K562 (cell line): ENCODE measurements around the gene CASP2. TPM values are rescaled to one million over a fixed set of nuclear protein-coding genes. Genes with fewer than 3 reads are reported as not detected.

Experiments used
- ATAC-seq: fragments of 200-7000 bp; cut with Tn5 transposase; 3 replicates; pipeline ENCODE4 v1.9.1; 2020; ENCODE audit warnings: moderate library complexity
- BruUV-seq: library from RNA; stranded (reverse); fragments of 400-500 nt; replicated peaks from 2 replicates; lab custom pipeline; 2021; lab: Mats Ljungman, UMichigan
- CTCF ChIA-PET: fragments of 300-600 bp; formaldehyde crosslinking; extraction: SDS; loops from one replicate; lab custom pipeline; 2021; ENCODE audit warnings: low intra/inter-chr PET ratio; lab: Yijun Ruan, JAX
- POLR2A ChIA-PET: fragments of 300-600, 350-650 bp; sonication (Branson Sonifier 250); formaldehyde crosslinking; extraction: SDS; loops from one replicate; lab custom pipeline; 2021; ENCODE audit warnings: antibody characterized with exemption, inconsistent platforms; lab: Yijun Ruan, JAX
- DNase-seq, 4 experiments: peaks; one replicate each; pipeline versions ENCODE4 v3.0.0 to v3.0.0-alpha.2; 2011 to 2018; ENCODE audit warnings: low spot score in 3 of 4, mixed read lengths in 3 of 4; ENCODE audit errors: extremely low read depth in 1 of 4
- FAIRE-seq: peaks from 2 replicates; lab custom pipeline; 2011; peaks lifted over from hg19 to GRCh38; lab: Jason Lieb, UNC
- H2AFZ ChIP-seq: 2 replicates; pipeline ENCODE4 v1.6.0; 2011; ENCODE audit warnings: low read depth, low read length, control low read depth, inconsistent platforms
- H3K27ac ChIP-seq: fragments of 200-600 bp; 3 replicates; pipeline ENCODE4 v1.8.0; 2011; ENCODE audit warnings: low read depth, mild to moderate bottlenecking, control low read depth, inconsistent platforms, low read length, moderate library complexity, mixed read lengths; ENCODE audit errors: extremely low read depth
- H3K27me3 ChIP-seq, 2 experiments: fragments of 300-600 bp in 1 of 2; 2 replicates in 1 of 2; 3 replicates in 1 of 2; pipeline versions ENCODE4 v1.6.0 to v1.8.0; 2011; ENCODE audit warnings: inconsistent platforms in 2 of 2, low read length in 2 of 2, mild to moderate bottlenecking in 1 of 2, mixed read lengths in 1 of 2, moderate library complexity in 1 of 2; ENCODE audit not compliant: control insufficient read depth in 2 of 2, insufficient read depth in 2 of 2
- H3K36me3 ChIP-seq: fragments of 300-600 bp; 3 replicates; pipeline ENCODE4 v1.8.0; 2011; ENCODE audit warnings: mild to moderate bottlenecking, low read length, inconsistent platforms; ENCODE audit not compliant: control insufficient read depth, insufficient read depth
- H3K4me1 ChIP-seq, 2 experiments: fragments of 200-600 bp in 1 of 2; replicated peaks in 1 of 2; 2 replicates in 1 of 2; 3 replicates in 1 of 2; pipeline versions ENCODE4 v1.5.1 to v1.8.0; 2011; ENCODE audit warnings: inconsistent platforms in 2 of 2, low read length in 2 of 2, mild to moderate bottlenecking in 1 of 2, mixed read lengths in 1 of 2, moderate library complexity in 1 of 2; ENCODE audit not compliant: control insufficient read depth in 2 of 2, insufficient read depth in 2 of 2
- H3K4me2 ChIP-seq: 2 replicates; pipeline ENCODE4 v1.6.1; 2011; ENCODE audit warnings: low read length, control low read depth, inconsistent platforms, mixed read lengths; ENCODE audit not compliant: insufficient read depth
- H3K4me3 ChIP-seq: fragments of 200-600 bp; sonication (generic), shearing (Covaris generic); 2 replicates; pipeline ENCODE4 v1.5.1; 2016; ENCODE audit warnings: control low read depth, inconsistent platforms
- H3K79me2 ChIP-seq: fragments of 200-600 bp; 3 replicates; pipeline ENCODE4 v1.8.0; 2011; ENCODE audit warnings: low read length, inconsistent platforms; ENCODE audit not compliant: control insufficient read depth, insufficient read depth
- H3K9ac ChIP-seq, 2 experiments: 2 replicates each; pipeline versions ENCODE4 v1.6.0 to v1.6.1; 2011; ENCODE audit warnings: low read depth in 2 of 2, low read length in 2 of 2, control low read depth in 1 of 2, inconsistent platforms in 1 of 2, mild to moderate bottlenecking in 1 of 2, mixed read lengths in 1 of 2; ENCODE audit not compliant: insufficient read depth in 1 of 2
- H3K9me1 ChIP-seq: one replicate; pipeline ENCODE4 v1.6.0; 2011; ENCODE audit warnings: inconsistent platforms, mild to moderate bottlenecking, low read length, moderate library complexity; ENCODE audit not compliant: control insufficient read depth, insufficient read depth
- H3K9me3 ChIP-seq: replicated peaks from 2 replicates; pipeline ENCODE4 v1.5.1; 2011; ENCODE audit warnings: low read depth, low read length, inconsistent platforms; ENCODE audit not compliant: control insufficient read depth, insufficient read depth
- H4K20me1 ChIP-seq: replicated peaks from 2 replicates; pipeline ENCODE4 v1.6.1; 2011; ENCODE audit warnings: low read length, inconsistent platforms, mixed read lengths; ENCODE audit not compliant: control insufficient read depth, insufficient read depth
- ELF1 ChIP-seq: fragments of 200-800 bp; sonication (Bioruptor generic); IDR thresholded peaks from 2 replicates; pipeline ENCODE4 v1.6.1; 2016; ENCODE audit warnings: missing genetic modification characterization, missing compliant biosample characterization
- HEY1 ChIP-seq: fragments of 250-450 bp; sonication (Bioruptor Pico); IDR thresholded peaks from 2 replicates; pipeline ENCODE4 v1.5.0; 2020; ENCODE audit warnings: mild to moderate bottlenecking, moderate library complexity, borderline replicate concordance
- YBX1 ChIP-seq: fragments of 450-650 bp; IDR thresholded peaks from 2 replicates; pipeline ENCODE4 v1.7.1; 2016; ENCODE audit warnings: mild to moderate bottlenecking
- ZNF253 ChIP-seq: fragments of 250-450 bp; sonication (Bioruptor Pico); conservative IDR thresholded peaks from 2 replicates; pipeline ENCODE4 v1.6.1; 2021; ENCODE audit warnings: mild to moderate bottlenecking
- ZNF780A ChIP-seq: fragments of 250-450 bp; sonication (Bioruptor Pico); IDR thresholded peaks from 2 replicates; pipeline ENCODE4 v1.5.0; 2021; ENCODE audit warnings: mild to moderate bottlenecking
- in situ Hi-C: fragments of 300-500 bp; cut with MboI; formaldehyde crosslinking; loops from 4 replicates; pipeline ENCODE4 v1.15.0; 2018; ENCODE audit warnings: inconsistent platforms, mixed read lengths
- intact Hi-C: fragments of 100-400 bp; cut with micrococcal nuclease; formaldehyde crosslinking; loops from 2 replicates; pipeline ENCODE4 v1.14.2; 2022
- polyA plus RNA-seq, 8 experiments: library from polyadenylated mRNA; depleted of rRNA in 4 of 8; stranded (reverse) in 5 of 8; unstranded in 3 of 8; fragments of >200 nt; fragmentation: Nextera tagmentation in 2 of 8; fragmentation: Illumina TruSeq in 1 of 8; extraction: Ambion mirVana in 2 of 8; extraction: Trizol in 1 of 8; gene quantifications; 2 replicates each; pipeline versions ENCODE4 v1.2.1 to v1.2.3, GENCODE V29; 2011 to 2014; ENCODE audit warnings: inconsistent platforms in 1 of 8, missing spikeins in 1 of 8
- total RNA-seq, 7 experiments: library from RNA; depleted of rRNA in 6 of 7; stranded (reverse); fragments of >200 nt in 6 of 7; fragmentation: Illumina TruSeq in 2 of 7; extraction: Trizol in 2 of 7; gene quantifications; 2 replicates each; pipeline versions ENCODE4 v1.2.1 to v1.2.3, GENCODE V29; 2011 to 2021; ENCODE audit warnings: low replicate concordance in 1 of 7
- TF ChIP-seq, protein P1 (sequence below): sonication (generic); formaldehyde crosslinking; IDR thresholded peaks from 2 replicates; pipeline ENCODE4 v1.8.0; 2022; ENCODE audit warnings: missing genetic modification reagents, mild to moderate bottlenecking, borderline replicate concordance

Gene CASP2
- total and polyA plus RNA-seq, 9 of the 15 experiments (the other 6 are each of a cell fraction or from before 2014, with no cell fraction given), result 18.8 to 64.9 (median 24.1) TPM

DNA sequence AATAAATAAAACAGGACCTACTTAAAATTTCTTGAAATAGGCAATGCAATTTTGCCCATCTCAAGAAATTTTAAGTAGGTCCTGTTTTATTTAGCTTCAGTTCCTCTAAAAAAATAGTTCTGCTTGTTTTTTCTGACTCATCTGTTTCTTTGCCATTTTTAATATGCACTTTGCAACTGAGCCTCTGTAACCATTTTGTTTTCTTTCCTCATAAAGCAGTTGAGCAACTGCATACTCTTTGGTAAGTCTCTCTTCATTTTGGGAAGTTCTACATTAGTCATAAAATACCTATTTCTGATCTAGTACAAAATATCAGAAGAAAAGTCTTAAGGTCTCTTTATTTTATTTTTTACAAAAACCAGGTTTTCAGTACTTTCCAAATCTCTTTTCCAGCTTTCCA lies 48.3 kb upstream of the CASP2 start:
- no peak for DNase-seq
- Histone ChIP-seq H3K79me2 (no peaks in the 10 kb centered on the region), H3K4me1 (no peaks in the 10 kb centered on the region; a peak in 1 of 5 replicates), H3K9me3 (peaks cover 3% of the 10 kb centered on the region), H3K36me3 (no peaks in the 10 kb centered on the region), H3K4me3 (no peak overlapping the region), H3K9ac (no peak overlapping the region), H2AFZ (no peak overlapping the region), H3K27me3 (no peaks in the 10 kb centered on the region), H3K27ac (no peak overlapping the region), H3K4me2 (no peak overlapping the region), H3K9me1 (no peaks in the 10 kb centered on the region), H4K20me1 (no peaks in the 10 kb centered on the region)
- intact Hi-C loops, result loop anchor here (1.0 to 5.0 kb wide), 6 partner anchors 17 to 257 kb away; no protein-coding TSS in a partner anchor
- ChIA-PET CTCF (interaction anchor here (0.6 to 2.7 kb wide), 3 partner anchors 66 to 248 kb away, joined by 3 to 39 read pairs (median 12); no protein-coding TSS in a partner anchor), POLR2A (interaction anchor here (0.6 to 1.4 kb wide), 9 partner anchors 9 to 76 kb away, joined by 3 to 9 read pairs (median 4); partner anchors contain the start of gene TAS2R39)
- in situ Hi-C loops, result loop anchor here (10.0 kb wide), 1 partner anchor 65 kb away; no protein-coding TSS in a partner anchor
- FAIRE-seq, result no peak
- no TSS peak for BruUV-seq
- TF ChIP-seq ZNF780A, result no peak
- TF ChIP-seq ELF1 (tag), result no peak
- TF ChIP-seq YBX1, result no peak
- TF ChIP-seq, protein P1, sequence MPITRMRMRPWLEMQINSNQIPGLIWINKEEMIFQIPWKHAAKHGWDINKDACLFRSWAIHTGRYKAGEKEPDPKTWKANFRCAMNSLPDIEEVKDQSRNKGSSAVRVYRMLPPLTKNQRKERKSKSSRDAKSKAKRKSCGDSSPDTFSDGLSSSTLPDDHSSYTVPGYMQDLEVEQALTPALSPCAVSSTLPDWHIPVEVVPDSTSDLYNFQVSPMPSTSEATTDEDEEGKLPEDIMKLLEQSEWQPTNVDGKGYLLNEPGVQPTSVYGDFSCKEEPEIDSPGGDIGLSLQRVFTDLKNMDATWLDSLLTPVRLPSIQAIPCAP (CRISPR knock-in tag), result no peak
- TF ChIP-seq ZNF253 (CRISPR knock-in tag), result no peak
- no peak for TF ChIP-seq HEY1 (CRISPR knock-in tag)
- ATAC-seq, result no peak
